Transverse colon (tissue), 4 donors: Measurements from ENCODE around the gene CD59.
A peak's percentile ranks its signal among the peaks of the same experiment; 100 is the strongest.

ENCODE experiments used
- POLR2AphosphoS5 ChIP-seq, 3 donors: sonication (generic); formaldehyde crosslinking; IDR thresholded peaks; one replicate each; pipeline ENCODE4 v1.6.1; 2016; ENCODE audit warnings: antibody characterized with exemption in 3 of 3
- TF ChIP-seq, protein P1 (sequence below), 5 experiments: fragments of 200-600 bp in 3 of 5; fragments of 450-650 bp in 2 of 5; sonication (generic) in 3 of 5; IDR thresholded peaks; 1 replicate in 2 of 5; 2 replicates in 3 of 5; pipeline ENCODE4 v1.5.1; 2016 to 2017; ENCODE audit warnings: antibody characterized with exemption in 5 of 5, inconsistent platforms in 3 of 5, mild to moderate bottlenecking in 2 of 5, moderate library complexity in 1 of 5

DNA sequence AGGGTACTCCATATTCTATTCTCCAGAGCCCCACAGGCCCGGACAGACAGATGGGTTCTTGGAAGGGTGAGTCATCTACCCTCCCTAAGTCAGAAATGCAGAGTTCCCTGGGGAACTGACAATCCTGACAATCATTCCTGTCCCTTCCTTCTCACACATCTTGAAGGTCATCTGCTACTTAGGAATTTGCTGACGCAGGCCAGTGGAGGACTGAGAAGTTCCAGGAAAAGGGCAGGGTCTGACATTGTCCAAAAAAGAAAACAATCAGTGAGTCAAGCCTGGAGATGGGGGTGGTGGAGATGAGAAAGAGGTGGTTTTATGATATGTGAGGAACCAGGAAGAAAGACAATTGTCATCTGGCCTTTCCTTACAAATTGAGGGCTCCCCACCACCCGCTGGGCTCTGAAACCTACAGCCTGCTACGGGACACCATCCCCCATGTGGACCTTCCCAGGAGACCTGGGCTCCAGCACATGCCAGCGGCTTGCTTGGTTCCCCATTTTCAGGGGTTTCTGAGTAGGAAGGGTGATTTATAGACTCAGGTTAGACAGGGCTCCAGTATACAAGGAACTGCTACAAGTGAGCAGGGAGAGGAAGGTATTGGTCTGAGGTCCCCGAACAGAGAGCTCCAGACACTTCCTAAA, 12.9 kb downstream of the CD59 start:
- TF ChIP-seq, protein P1, sequence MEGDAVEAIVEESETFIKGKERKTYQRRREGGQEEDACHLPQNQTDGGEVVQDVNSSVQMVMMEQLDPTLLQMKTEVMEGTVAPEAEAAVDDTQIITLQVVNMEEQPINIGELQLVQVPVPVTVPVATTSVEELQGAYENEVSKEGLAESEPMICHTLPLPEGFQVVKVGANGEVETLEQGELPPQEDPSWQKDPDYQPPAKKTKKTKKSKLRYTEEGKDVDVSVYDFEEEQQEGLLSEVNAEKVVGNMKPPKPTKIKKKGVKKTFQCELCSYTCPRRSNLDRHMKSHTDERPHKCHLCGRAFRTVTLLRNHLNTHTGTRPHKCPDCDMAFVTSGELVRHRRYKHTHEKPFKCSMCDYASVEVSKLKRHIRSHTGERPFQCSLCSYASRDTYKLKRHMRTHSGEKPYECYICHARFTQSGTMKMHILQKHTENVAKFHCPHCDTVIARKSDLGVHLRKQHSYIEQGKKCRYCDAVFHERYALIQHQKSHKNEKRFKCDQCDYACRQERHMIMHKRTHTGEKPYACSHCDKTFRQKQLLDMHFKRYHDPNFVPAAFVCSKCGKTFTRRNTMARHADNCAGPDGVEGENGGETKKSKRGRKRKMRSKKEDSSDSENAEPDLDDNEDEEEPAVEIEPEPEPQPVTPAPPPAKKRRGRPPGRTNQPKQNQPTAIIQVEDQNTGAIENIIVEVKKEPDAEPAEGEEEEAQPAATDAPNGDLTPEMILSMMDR (IDR thresholded peaks at IDR 0.05) = no peak
- TF ChIP-seq POLR2AphosphoS5 (IDR thresholded peaks at IDR 0.05) = peak in 2 of 3 donors; percentile 43 to 49
